IMR-90 (cell line): ENCODE measurements around the gene SCNM1.

Source experiments
- BHLHE40 ChIP-seq: fragments of 150-350 bp; IDR thresholded peaks from 2 replicates; pipeline ENCODE4 v1.6.1; 2016; ENCODE audit warnings: mild to moderate bottlenecking, low read depth, low read length
- CEBPB ChIP-seq: IDR thresholded peaks from 2 replicates; pipeline ENCODE4 v1.6.1; 2012; ENCODE audit warnings: low read depth, low read length, improper control_type of control experiment
- CHD1 ChIP-seq: IDR thresholded peaks from 2 replicates; pipeline ENCODE4 v1.6.1; 2012; ENCODE audit warnings: low read depth, low read length, improper control_type of control experiment
- MAFK ChIP-seq: IDR thresholded peaks from 2 replicates; pipeline ENCODE4 v1.6.1; 2012; ENCODE audit warnings: low read depth, low read length, improper control_type of control experiment
- MAZ ChIP-seq: IDR thresholded peaks from 2 replicates; pipeline ENCODE4 v1.6.1; 2012; ENCODE audit warnings: low read depth, mild to moderate bottlenecking, low read length, improper control_type of control experiment, moderate library complexity, borderline replicate concordance
- NFE2L2 ChIP-seq: fragments of 150-350 bp; IDR thresholded peaks from 2 replicates; pipeline ENCODE4 v1.6.1; 2016; ENCODE audit warnings: low read depth, mild to moderate bottlenecking, low read length
- POLR2A ChIP-seq: IDR thresholded peaks from 2 replicates; pipeline ENCODE4 v1.6.1; 2012; ENCODE audit warnings: mild to moderate bottlenecking, low read depth, low read length
- RAD21 ChIP-seq: IDR thresholded peaks from 2 replicates; pipeline ENCODE4 v1.6.1; 2012; ENCODE audit warnings: low read length, improper control_type of control experiment
- RCOR1 ChIP-seq: IDR thresholded peaks from 2 replicates; pipeline ENCODE4 v1.6.1; 2012; ENCODE audit warnings: mild to moderate bottlenecking, low read length, improper control_type of control experiment; ENCODE audit not compliant: insufficient replicate concordance
- SMC3 ChIP-seq: fragments of 150-350 bp; IDR thresholded peaks from 2 replicates; pipeline ENCODE4 v1.6.1; 2016; ENCODE audit warnings: low read depth, mild to moderate bottlenecking, antibody characterized with exemption, low read length, moderate library complexity
- TF ChIP-seq, protein P1 (sequence below): conservative IDR thresholded peaks from 2 replicates; pipeline ENCODE4 v1.5.1; 2012; ENCODE audit warnings: mild to moderate bottlenecking, low read depth, low read length, improper control_type of control experiment
- TF ChIP-seq, protein P2 (sequence below): fragments of 150-350 bp; IDR thresholded peaks from 2 replicates; pipeline ENCODE4 v1.6.1; 2017; ENCODE audit warnings: mild to moderate bottlenecking, antibody characterized with exemption, low read length, low read depth
- TF ChIP-seq, protein P3 (sequence below): fragments of 150-350 bp; IDR thresholded peaks from 2 replicates; pipeline ENCODE4 v1.6.1; 2016; ENCODE audit warnings: low read depth, mild to moderate bottlenecking, low read length, moderate library complexity, borderline replicate concordance

DNA sequence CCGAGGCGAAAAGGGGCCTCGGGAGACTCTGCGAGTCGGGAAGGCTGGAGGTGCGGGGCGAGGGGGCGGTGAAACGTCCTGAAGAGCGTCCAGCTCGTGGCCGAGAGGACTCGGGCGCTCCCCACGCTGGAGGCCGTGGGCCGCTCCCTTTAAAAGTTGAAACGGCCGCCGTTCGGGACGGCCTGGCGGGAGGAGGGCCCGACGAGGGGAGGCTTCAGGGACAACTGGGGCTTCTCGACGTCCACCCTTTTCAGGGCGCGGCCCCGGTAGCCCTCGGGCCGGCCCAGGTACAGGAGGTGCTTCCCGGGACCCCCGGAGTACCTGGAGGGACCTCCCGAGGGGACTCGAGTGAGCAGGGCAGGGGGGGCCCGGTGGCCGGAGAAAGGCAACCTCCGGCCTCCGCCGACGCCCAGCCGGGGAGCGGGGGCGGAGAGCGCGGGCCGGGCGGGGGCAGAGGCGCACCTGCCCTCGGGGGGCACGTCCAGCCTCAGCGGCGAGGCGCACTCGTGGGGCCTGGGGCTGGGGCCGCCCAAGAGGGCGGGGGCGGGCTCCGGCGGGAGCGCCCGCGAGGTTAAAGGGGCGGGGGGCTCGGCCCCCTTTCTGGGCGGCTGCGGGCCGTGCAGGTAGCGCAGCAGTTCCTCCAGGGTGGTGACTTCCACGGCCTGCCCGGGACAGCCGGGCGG, 33.5 kb upstream of the SCNM1 start:
- TF ChIP-seq, protein P1, sequence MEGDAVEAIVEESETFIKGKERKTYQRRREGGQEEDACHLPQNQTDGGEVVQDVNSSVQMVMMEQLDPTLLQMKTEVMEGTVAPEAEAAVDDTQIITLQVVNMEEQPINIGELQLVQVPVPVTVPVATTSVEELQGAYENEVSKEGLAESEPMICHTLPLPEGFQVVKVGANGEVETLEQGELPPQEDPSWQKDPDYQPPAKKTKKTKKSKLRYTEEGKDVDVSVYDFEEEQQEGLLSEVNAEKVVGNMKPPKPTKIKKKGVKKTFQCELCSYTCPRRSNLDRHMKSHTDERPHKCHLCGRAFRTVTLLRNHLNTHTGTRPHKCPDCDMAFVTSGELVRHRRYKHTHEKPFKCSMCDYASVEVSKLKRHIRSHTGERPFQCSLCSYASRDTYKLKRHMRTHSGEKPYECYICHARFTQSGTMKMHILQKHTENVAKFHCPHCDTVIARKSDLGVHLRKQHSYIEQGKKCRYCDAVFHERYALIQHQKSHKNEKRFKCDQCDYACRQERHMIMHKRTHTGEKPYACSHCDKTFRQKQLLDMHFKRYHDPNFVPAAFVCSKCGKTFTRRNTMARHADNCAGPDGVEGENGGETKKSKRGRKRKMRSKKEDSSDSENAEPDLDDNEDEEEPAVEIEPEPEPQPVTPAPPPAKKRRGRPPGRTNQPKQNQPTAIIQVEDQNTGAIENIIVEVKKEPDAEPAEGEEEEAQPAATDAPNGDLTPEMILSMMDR: no peak
- no peak for TF ChIP-seq RAD21
- no peak for TF ChIP-seq RCOR1
- no peak for TF ChIP-seq CEBPB
- no peak for TF ChIP-seq POLR2A
- TF ChIP-seq CHD1: no peak
- TF ChIP-seq NFE2L2: no peak
- TF ChIP-seq BHLHE40: no peak
- TF ChIP-seq, protein P2, sequence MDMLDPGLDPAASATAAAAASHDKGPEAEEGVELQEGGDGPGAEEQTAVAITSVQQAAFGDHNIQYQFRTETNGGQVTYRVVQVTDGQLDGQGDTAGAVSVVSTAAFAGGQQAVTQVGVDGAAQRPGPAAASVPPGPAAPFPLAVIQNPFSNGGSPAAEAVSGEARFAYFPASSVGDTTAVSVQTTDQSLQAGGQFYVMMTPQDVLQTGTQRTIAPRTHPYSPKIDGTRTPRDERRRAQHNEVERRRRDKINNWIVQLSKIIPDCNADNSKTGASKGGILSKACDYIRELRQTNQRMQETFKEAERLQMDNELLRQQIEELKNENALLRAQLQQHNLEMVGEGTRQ: no peak
- TF ChIP-seq SMC3: no peak
- TF ChIP-seq, protein P3, sequence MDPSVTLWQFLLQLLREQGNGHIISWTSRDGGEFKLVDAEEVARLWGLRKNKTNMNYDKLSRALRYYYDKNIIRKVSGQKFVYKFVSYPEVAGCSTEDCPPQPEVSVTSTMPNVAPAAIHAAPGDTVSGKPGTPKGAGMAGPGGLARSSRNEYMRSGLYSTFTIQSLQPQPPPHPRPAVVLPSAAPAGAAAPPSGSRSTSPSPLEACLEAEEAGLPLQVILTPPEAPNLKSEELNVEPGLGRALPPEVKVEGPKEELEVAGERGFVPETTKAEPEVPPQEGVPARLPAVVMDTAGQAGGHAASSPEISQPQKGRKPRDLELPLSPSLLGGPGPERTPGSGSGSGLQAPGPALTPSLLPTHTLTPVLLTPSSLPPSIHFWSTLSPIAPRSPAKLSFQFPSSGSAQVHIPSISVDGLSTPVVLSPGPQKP: no peak
- no peak for TF ChIP-seq MAFK
- TF ChIP-seq MAZ: no peak
